OCI-M2 (cell line): Measurements from ENCODE around the gene TFF3.

Experiments used
- DNase-seq: peaks from one replicate; lab custom pipeline; 2025; ENCODE audit not compliant: unreplicated experiment; lab: John Stamatoyannopoulos, UW

Gene TFF3

GRCh38 chr21:42347601-42348327 lies 32.6 kb upstream of the TFF3 start:
- DNase-seq: no peak

GRCh38 chr21:42346866-42347600 lies 31.8 kb upstream of the TFF3 start:
- DNase-seq: no peak

GRCh38 chr21:42346441-42346840 lies 31.2 kb upstream of the TFF3 start:
- DNase-seq: no peak

DNA sequence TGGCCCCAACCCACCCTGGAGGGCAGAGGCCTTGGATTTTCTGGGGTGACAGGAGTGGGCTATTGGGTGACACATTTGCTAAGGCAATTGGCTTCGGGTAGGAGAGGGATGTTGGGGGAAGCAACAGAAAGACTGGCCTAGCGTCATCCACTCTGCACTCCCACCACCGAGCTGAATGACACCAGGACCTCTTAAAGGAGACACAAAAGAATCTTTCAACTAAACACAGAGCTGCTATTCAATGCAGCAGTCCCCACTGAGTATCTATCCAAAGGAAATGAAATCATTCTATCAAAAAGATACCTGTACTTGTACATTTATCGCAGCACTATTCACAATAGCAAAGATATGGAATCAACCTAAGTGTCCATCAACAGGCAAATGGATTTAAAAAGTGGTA lies 29.4 kb upstream of the TFF3 start:
- DNase-seq: no peak

DNA sequence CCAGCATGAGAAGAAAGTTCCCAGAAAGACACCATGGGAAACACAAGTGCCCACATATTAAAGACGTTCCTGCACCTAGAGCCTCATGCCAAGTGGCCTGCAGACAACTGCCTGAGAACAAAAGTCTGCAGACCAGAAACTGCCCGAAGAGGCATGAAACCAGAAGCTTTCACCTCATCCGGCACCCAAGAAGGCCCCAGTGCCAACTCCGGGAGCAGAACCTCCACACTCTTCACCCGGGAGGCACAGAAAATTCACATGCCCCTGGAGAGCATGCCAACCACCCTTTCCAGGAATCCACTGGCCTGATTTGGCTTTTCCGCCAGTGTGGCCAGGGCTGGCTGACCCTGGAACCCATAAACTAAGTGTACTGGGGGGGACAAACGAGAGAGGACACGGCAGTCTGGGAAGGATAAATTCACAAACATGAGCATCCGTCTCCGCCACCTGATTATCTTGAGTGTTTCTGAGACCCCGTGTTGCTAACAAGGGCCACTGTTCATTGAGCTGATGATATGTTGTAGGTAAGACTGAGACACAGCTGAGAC lies 28.8 kb upstream of the TFF3 start:
- DNase-seq: no peak

GRCh38 chr21:42343556-42343955 lies 28.3 kb upstream of the TFF3 start:
- no peak for DNase-seq

DNA sequence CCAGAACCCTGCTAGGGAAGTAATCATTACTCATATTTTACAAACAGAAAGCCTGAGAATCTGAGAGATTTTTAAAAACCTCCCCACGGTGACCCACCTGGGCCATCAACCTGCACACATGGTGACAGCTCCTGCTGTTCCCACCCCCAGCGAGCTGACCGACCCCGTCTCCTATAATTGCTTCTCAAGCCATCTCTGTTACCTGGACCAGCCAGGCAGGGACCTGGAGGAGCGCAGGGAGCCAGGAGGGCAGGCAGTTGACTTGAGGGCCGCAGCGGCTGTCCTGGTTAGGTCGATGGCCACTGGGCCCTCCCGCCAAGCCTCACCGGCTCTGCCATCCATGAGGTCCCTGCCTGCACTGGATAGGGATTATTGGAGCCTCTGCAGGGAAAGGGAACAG lies 27.9 kb upstream of the TFF3 start:
- DNase-seq: no peak

DNA sequence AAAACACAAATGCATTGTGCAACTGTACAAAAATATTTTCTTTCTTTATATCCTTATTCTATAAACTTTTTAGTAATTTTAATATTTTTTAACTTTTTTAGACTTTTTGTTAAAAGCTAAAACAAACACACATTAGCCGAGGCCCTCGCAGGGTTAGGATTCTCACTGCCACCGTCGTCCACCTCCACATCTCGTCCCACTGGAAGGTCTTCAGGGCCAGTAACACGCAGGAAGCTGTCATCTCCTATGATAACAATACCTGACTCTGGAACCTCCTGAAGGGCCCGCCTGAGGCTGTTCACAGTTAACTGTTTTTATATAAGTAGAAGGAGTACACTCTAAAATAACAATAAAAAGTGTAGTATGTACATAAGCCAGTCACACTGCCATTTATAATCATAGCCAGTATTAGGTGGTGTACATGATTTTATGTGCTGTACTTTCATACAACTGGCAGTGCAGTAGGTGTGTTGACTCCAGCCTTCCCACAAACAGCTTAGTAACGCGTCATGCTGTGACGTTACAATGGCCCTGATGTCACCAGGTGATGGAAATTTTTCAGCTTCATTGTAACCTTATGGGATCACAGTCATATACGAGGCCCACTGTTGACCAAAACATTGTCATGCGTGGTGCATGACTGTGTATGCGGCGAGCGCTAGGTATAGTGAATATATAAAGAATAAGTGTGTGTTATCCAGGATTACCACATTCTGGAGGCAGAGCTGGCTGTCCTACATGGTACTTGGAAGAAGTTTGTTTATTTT lies 26.8 kb upstream of the TFF3 start:
- no peak for DNase-seq

GRCh38 chr21:42340187-42341050 lies 25.2 kb upstream of the TFF3 start:
- DNase-seq: no peak

- DNase-seq: no peak
Measured at GRCh38 chr21:42338729-42339715, 23.8 kb upstream of the TFF3 start.

- no peak for DNase-seq
Measured at GRCh38 chr21:42337830-42338728, 22.9 kb upstream of the TFF3 start.

DNA sequence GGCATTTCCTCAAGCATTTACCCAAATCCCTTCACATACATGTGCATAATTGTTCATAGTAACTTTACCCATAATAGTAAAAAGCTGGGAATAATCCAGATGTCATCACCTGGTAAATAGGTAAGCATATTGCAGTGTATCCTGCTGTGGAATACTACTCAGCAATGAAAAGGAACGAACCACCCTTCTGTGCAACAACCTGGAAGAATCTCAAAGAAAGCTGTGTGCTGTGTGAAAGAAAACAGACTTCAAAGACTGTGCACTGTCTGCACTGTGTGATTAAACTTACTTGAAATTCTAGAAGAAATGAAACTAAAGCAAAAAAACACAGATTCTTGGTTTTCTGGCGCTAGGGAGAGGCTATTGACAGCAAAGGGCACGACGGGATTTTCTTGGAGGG lies 22.1 kb upstream of the TFF3 start:
- DNase-seq: no peak

DNA sequence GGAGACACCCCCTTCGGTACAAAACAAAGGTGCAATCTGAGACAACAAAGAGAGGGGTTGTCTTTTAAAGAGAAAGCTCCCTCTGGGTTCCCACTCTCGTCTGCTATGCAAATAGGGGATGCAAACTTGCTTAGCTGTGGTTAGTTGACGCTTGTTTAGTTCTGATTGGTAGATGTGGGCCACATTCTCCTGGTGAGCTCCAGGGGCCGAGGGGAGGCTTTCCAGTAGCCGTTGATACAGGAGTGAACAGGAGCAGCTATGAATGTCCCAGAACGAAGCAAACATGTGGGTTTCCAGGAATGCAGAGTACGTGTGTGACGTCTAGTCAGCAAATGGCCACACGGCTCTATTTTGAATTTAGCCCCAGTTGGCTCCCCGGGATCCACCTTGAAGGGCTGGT lies 20.8 kb upstream of the TFF3 start:
- DNase-seq: no peak

DNA sequence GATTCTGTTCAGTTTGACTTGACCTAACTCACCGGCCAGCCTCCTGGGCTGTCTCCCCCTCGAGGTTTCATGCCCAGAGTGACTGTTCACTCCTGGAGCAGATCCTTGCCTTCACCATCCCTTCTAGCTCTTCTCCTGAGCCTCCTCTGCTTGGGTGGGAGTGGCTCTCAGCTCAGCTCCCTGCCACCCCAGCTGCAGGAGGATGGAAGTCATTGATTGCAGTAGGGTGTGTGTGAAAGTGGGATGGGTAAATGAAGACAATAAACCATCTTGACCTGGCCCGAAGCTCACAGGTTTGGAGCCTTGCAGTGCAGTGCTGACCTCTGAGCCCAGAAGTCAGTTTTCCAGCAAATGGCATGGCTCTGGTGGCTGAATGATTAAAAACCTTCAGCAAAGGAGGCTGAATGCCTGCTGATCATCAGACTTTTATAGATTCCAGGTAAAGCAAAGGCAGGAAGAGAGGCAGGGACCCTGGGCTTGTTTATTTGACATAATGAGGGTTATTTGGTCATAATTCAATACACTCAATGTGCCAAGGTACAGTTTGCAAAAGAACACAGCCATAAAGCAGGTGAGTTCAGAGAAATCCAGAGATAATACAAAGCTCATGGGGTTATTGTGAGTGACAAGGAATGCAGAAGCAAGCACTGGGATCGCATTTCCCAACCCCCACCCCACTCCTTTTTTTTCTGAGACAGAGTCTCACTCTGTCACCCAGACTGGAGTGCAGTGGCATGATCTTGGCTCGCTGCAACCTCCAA lies 17.5 kb upstream of the TFF3 start:
- no peak for DNase-seq

GRCh38 chr21:42331660-42332059 lies 16.5 kb upstream of the TFF3 start:
- DNase-seq: no peak

DNA sequence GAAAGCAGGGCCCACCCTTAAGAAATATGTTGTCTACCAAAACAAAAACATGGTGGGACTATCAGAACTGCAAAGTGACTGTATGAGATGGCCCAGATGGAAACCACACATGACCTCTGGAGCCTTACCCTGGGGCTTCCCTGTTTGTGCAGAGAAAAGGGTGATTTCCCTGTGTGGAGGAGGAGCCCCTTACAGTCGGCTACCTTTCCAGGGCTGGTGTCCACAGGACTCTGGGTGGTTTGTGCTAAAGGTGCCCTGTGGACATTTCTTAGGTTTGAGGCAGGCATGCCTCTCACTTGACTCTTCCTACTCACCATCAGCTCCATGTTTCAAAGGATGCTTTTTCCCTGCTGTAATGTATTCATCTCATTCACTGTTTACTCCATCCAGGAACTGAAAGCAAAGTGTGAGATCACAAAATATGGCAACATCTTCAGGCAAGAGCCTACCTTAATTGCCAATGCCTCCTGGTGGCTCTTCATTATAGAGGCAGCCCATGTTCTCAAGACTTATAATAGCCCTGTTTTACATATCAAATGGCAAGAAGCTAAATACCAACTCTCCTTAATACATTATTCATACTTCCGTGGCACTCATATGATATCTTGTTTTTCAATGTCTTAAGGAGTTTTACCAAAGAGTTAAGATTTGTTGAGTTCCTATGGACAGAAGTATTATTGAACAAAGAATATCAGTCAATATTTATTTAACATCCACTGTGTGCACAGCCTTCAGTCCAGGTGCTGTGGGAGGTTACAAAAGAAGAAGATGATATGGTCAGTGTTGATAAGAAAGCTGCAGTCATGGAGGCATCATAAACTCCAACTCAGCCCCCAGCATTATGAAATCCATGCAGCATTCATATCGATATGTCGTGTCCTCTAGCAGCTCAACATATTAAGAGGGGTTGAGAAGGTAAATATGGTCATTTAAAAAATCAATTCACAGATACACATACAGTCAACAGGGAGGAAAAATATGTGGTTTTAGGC lies 15.5 kb upstream of the TFF3 start:
- no peak for DNase-seq

DNA sequence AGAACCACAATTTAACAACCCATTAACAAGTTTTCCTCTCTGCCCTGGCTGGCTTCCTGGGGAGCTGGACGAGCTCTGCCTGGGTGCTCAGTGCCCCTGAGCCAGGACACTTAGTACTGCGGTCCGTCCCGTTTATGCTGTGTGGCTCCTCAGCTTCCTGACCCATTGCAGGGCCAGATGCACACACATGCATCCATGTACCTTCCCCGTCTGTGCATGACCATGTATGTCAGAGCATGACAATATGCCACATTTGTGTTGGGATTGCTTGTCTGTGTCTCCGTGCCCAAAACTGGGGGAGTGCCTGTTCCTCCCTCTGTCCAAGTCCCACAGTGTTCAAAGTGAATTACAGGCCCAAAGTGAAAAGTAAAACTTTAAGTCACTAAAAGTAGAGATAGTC lies 9.7 kb upstream of the TFF3 start:
- DNase-seq: no peak
